NCI-H526 treated with DMSO at 0.1 percent for 48 hours (cell line): ENCODE measurements around the gene ARPP21.
"Not testable (repeated sequence)": the region's sequence is repeated elsewhere in the genome, so short reads cannot be mapped to it uniquely, and the experiment has no call there.

ENCODE experiments used
- DNase-seq: peaks from one replicate; lab custom pipeline; 2025; lab: John Stamatoyannopoulos, UW

ARPP21 gene

GRCh38 chr3:35780800-35781199, 141.5 kb downstream of the ARPP21 start:
- DNase-seq = no peak

GRCh38 chr3:35781558-35781957, 142.2 kb downstream of the ARPP21 start:
- no peak for DNase-seq

GRCh38 chr3:35782355-35782754, 143.0 kb downstream of the ARPP21 start:
- DNase-seq = no peak

- DNase-seq = no peak
Measured at GRCh38 chr3:35784169-35784568, 144.8 kb downstream of the ARPP21 start.

- DNase-seq = no peak
Measured at GRCh38 chr3:35785234-35785888, 146.0 kb downstream of the ARPP21 start.

GRCh38 chr3:35787936-35788335, 148.6 kb downstream of the ARPP21 start:
- no peak for DNase-seq

GRCh38 chr3:35789042-35789831, 149.9 kb downstream of the ARPP21 start:
- DNase-seq = no peak

GRCh38 chr3:35790764-35791163, 151.4 kb downstream of the ARPP21 start:
- DNase-seq = no peak

GRCh38 chr3:35793667-35794066, 154.3 kb downstream of the ARPP21 start:
- no peak for DNase-seq

GRCh38 chr3:35800960-35801459, 161.7 kb downstream of the ARPP21 start:
- no peak for DNase-seq

GRCh38 chr3:35814531-35814930, 175.2 kb downstream of the ARPP21 start:
- no peak for DNase-seq

GRCh38 chr3:35815796-35816195, 176.5 kb downstream of the ARPP21 start:
- not testable (repeated sequence) for DNase-seq

GRCh38 chr3:35817216-35817615, 177.9 kb downstream of the ARPP21 start:
- no peak for DNase-seq

- no peak for DNase-seq
Measured at GRCh38 chr3:35832140-35832571, 192.8 kb downstream of the ARPP21 start.
